ENCODE results near the gene TCP11. TPM values are rescaled to one million over a fixed set of nuclear protein-coding genes. Genes with fewer than 3 reads are reported as not detected.

TCP11 gene
- total RNA-seq, 1 donor from 2014 or later: not detected

DNA sequence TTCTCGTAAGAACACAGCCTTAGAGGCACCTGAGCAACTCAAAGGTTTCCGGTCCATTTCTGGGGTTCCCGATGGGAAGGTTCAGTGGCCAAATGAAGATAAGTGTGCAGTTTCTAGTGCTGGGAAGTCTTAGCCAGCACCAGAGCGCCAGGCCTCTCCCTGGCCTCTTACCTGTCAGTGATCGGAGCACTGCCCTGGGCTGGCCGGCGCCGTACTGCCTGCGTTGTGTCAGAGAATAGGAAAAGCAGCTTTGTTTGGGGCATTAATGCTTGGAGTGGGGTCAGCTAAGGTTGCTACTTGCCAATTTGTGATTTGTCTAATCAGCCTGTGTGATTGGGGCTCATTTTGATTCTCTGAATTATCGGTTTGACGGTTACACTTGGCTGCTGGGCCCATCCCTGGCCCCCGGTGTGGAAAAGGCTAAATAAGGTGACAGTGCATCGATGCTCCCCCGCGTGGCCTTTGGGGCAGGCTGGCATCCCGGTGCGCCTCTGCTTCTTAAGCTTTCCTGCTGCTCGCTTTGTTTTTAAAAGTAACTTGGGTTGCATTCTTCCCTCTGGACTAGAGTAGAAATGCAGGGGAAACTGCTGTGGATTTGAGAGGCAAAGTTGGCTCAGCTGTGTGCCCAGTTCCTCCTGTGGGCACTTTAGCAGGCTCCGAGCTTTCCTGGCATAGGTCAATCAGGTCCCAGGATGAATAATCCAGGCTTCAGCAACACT is 51.8 kb downstream of the TCP11 start:
- H3K9me3 ChIP-seq (replicated peaks): no peaks in the 10 kb centered on the region
- H3K36me3 ChIP-seq: peaks cover 65% of the 10 kb centered on the region
- TF ChIP-seq, protein P1, sequence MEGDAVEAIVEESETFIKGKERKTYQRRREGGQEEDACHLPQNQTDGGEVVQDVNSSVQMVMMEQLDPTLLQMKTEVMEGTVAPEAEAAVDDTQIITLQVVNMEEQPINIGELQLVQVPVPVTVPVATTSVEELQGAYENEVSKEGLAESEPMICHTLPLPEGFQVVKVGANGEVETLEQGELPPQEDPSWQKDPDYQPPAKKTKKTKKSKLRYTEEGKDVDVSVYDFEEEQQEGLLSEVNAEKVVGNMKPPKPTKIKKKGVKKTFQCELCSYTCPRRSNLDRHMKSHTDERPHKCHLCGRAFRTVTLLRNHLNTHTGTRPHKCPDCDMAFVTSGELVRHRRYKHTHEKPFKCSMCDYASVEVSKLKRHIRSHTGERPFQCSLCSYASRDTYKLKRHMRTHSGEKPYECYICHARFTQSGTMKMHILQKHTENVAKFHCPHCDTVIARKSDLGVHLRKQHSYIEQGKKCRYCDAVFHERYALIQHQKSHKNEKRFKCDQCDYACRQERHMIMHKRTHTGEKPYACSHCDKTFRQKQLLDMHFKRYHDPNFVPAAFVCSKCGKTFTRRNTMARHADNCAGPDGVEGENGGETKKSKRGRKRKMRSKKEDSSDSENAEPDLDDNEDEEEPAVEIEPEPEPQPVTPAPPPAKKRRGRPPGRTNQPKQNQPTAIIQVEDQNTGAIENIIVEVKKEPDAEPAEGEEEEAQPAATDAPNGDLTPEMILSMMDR (IDR thresholded peaks at IDR 0.05; ENCODE audit: borderline replicate concordance): no peak
- H3K4me1 ChIP-seq: peaks cover 61% of the 10 kb centered on the region
- no peak for DNase-seq
- intact Hi-C loops (cut with micrococcal nuclease): no loop called here
- peak overlapping the region; percentile 30 for H3K27ac ChIP-seq (replicated peaks)
- H3K4me3 ChIP-seq: no peak overlapping the region
- H3K27me3 ChIP-seq (ENCODE audit: low read depth): no peaks in the 10 kb centered on the region

DNA sequence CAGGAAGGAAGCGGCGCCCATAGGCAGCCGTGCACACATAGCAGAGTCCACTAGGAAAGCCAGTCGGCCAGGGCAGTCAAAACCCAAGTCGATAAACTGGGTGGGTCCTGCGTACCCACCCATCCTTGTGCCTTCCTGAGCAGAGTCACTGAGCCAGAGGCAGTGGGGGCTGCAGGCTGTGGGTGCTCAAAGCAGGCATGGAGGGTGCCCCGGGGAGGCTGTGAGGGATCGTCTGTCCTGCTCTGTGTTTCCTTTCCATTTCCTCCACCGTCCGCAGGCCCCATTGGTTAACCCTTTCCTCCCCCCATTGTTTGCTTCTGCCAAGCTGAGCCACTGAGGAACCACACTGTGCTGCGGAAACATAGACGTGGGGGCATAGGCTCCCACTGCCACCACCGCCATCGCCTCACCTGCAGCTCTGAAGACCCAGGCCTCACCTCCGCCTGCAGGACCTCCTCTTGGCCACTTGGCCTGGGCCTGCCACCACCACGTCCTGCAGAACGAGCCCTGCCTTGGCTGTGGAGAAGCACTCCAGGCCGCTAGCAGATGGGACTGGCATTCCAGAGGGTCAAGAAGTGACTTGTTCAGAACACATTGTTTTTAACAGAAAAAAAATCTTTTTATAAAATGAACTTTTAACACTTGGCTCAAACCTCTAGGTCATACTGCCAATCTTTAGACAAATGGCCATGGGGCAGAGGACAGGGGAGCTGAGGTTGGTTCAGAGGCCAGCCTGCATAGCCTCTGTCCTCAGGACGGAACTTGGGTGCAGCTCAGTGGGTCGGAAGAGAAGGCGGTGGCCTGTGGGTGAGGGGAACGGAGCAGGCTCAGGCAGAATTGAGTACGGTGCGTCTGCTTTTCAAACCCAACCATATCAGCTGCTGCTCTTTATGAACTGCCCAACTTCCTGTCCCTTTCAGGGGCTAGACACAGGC is 52.6 kb downstream of the TCP11 start:
- Histone ChIP-seq H3K27ac (replicated peaks) (peak overlapping the region; percentile 30), H3K4me1 (peaks cover 55% of the 10 kb centered on the region), H3K4me3 (no peak overlapping the region), H3K9me3 (replicated peaks) (no peaks in the 10 kb centered on the region), H3K27me3 (ENCODE audit: low read depth) (no peaks in the 10 kb centered on the region), H3K36me3 (peaks cover 73% of the 10 kb centered on the region)
- TF ChIP-seq, protein P1 (IDR thresholded peaks at IDR 0.05; ENCODE audit: borderline replicate concordance): no peak
- DNase-seq: no peak
- intact Hi-C loops (cut with micrococcal nuclease): no loop called here

DNA sequence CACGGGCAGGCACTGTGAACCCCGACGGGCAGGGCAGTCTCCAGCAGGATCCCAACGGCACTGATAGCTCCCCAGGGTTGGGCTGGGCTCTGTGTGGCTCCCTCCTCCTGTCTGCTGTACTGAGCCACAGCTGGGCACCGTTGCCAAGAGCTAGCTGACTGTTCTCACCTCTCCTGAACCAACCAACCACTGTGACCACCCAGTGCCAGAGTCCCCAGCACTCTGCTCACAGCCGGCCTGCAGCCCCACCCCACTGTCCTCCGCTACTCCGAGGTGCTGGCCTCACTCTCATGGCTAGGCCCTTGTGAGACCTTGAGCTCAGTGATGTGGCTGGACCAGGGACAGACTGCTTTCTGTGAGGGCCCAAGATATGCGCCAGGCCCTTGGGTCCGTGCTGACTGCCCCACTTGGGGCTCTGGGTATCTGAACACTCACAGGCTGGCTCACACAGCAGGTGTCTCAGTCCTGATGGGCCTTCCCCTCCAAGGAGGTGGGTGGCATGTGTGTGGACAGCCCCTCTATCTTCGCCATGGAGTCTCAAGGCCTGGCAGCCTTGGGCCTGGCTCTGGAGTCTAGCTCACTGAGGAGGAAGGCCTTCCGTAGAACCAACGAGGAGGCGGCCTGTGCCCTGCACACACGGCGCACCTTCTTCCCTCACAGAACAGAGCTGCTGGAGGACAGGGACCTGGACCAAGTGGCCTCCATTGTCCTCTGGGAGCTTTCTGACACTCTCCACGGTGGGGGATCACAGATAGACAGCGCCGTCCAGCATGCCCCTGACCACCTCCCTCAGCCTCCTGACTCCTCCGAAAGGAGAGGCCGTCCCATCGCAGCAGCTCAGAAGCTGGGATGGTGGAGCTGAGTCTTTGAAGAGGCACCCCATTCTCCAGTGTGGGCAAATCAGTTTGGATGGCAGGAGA is 53.5 kb downstream of the TCP11 start:
- TF ChIP-seq, protein P1 (IDR thresholded peaks at IDR 0.05; ENCODE audit: borderline replicate concordance): no peak
- no peak for DNase-seq
- no peaks in the 10 kb centered on the region for H3K27me3 ChIP-seq (ENCODE audit: low read depth)
- no peak overlapping the region for H3K4me3 ChIP-seq
- H3K9me3 ChIP-seq (replicated peaks): no peaks in the 10 kb centered on the region
- H3K4me1 ChIP-seq: peaks cover 45% of the 10 kb centered on the region
- peak overlapping the region; percentile 48 for H3K27ac ChIP-seq (replicated peaks)
- intact Hi-C loops (cut with micrococcal nuclease): no loop called here
- H3K36me3 ChIP-seq: peaks cover 83% of the 10 kb centered on the region

DNA sequence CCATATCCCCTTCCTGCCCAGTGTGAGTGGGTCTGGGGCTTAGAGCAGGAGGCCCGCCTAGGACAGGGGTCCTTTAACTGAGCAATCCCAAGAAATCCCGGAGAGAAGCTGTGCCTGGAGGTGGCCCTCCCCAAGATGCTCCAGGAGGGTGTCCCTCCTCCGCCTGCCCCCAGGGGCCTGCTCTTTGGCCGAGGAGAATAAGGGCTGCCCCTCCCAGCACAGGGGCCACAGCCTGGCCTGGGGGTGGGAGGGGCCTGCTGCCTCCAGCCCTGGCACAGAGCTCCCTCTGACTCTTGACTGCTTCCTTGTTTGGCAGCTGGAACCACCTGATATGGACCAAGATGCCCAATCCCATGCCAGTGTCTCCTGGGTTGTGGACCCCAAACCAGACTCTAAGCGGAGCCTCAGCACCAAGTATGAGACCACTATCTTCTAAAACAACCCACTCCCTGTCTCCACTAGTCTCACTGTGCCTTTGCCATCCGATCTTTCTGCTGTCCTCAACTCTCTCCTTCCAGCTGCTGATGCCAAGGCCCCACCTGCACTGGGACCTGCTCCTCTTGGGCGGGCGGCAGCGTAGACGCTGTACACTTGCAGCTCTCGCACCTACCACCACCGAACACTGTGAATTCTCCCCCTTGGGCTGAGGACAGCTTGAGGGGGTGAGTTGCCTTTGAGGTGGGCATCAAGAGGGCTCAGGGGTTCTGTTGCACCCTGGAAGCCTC is 54.3 kb downstream of the TCP11 start:
- Histone ChIP-seq H3K4me1 (peaks cover 45% of the 10 kb centered on the region), H3K27ac (replicated peaks) (peak overlapping the region; percentile 48), H3K27me3 (ENCODE audit: low read depth) (no peaks in the 10 kb centered on the region), H3K4me3 (no peak overlapping the region), H3K36me3 (peaks cover 91% of the 10 kb centered on the region), H3K9me3 (replicated peaks) (no peaks in the 10 kb centered on the region)
- intact Hi-C loops (cut with micrococcal nuclease): no loop called here
- TF ChIP-seq, protein P1 (IDR thresholded peaks at IDR 0.05; ENCODE audit: borderline replicate concordance): no peak
- DNase-seq: no peak
